Ovary (tissue), 3 donors: ENCODE data around the gene SLC9A1.

Experiments
- CTCF ChIP-seq, 3 donors: fragments of 450-650 bp in 2 of 3; fragments of 200-600 bp in 1 of 3; IDR thresholded peaks; one replicate each; pipeline versions ENCODE4 v1.5.1 to v1.8.0; 2016 to 2022; ENCODE audit warnings: antibody characterized with exemption in 3 of 3, mild to moderate bottlenecking in 1 of 3
- POLR2A ChIP-seq: fragments of 450-650 bp; IDR thresholded peaks from one replicate; pipeline ENCODE4 v1.6.1; 2017; ENCODE audit warnings: antibody characterized with exemption, mild to moderate bottlenecking, moderate library complexity
- donor health status: DM: no; HTN: no; CAD: no.

- no peak for TF ChIP-seq POLR2A
- no peak for TF ChIP-seq CTCF (IDR thresholded peaks at IDR 0.05)
These were observed 30.5 kb downstream of the SLC9A1 start for GRCh38 chr1:27124405-27124804.
